Suprapubic skin (tissue), 4 donors: ENCODE data around the gene POLD1.

ENCODE experiments used
- EP300 ChIP-seq: sonication (generic); formaldehyde crosslinking; IDR thresholded peaks from one replicate; pipeline ENCODE4 v1.6.1; 2017; ENCODE audit warnings: antibody characterized with exemption
- POLR2AphosphoS5 ChIP-seq, 3 donors: sonication (generic); formaldehyde crosslinking; IDR thresholded peaks; one replicate each; pipeline ENCODE4 v1.6.1; 2017; ENCODE audit warnings: antibody characterized with exemption in 3 of 3
- TF ChIP-seq, protein P1 (sequence below), 2 donors: fragments of 200-600 bp in 1 of 2; fragments of 450-650 bp in 1 of 2; sonication (generic) in 1 of 2; IDR thresholded peaks; one replicate each; pipeline ENCODE4 v1.5.1; 2016 to 2019; ENCODE audit warnings: antibody characterized with exemption in 2 of 2, mild to moderate bottlenecking in 1 of 2, moderate library complexity in 1 of 2

DNA sequence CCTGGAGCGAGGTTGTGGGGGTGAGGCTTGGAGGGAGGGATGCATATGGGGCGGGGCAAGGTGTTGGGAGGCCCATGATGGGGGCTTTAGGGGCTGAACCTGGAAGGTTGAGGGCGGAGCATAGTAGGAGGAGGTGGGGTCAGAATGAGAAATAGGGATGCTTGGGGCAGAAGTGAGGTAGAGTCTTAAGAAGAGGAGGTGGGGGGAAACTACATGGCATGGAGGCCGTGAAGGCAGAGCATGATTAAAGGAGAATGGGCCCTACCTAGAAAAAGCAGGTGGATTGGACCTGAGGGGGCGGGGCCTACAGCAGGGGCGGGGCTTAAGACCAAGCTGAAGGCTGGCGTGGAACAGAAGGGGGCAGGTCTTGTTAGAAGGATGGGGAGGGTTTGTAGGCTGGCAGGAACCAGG is 7.1 kb upstream of the POLD1 start:
- TF ChIP-seq, protein P1, sequence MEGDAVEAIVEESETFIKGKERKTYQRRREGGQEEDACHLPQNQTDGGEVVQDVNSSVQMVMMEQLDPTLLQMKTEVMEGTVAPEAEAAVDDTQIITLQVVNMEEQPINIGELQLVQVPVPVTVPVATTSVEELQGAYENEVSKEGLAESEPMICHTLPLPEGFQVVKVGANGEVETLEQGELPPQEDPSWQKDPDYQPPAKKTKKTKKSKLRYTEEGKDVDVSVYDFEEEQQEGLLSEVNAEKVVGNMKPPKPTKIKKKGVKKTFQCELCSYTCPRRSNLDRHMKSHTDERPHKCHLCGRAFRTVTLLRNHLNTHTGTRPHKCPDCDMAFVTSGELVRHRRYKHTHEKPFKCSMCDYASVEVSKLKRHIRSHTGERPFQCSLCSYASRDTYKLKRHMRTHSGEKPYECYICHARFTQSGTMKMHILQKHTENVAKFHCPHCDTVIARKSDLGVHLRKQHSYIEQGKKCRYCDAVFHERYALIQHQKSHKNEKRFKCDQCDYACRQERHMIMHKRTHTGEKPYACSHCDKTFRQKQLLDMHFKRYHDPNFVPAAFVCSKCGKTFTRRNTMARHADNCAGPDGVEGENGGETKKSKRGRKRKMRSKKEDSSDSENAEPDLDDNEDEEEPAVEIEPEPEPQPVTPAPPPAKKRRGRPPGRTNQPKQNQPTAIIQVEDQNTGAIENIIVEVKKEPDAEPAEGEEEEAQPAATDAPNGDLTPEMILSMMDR (IDR thresholded peaks at IDR 0.05) = no peak
- no peak for TF ChIP-seq POLR2AphosphoS5 (IDR thresholded peaks at IDR 0.05)
- no peak for TF ChIP-seq EP300
